HG03064 (cell line): ENCODE data around the gene RMDN3.

Source experiments
- ATAC-seq: cut with Tn5 transposase; IDR thresholded peaks from one replicate; pipeline ENCODE4 v1.9.1; 2021; ENCODE audit warnings: low read depth; ENCODE audit not compliant: unreplicated experiment

The RMDN3 gene

GRCh38 chr15:40696228-40696627, 58.8 kb downstream of the RMDN3 start:
- no peak for ATAC-seq

- peak; percentile 20 for ATAC-seq
Measured at GRCh38 chr15:40695469-40695890, 59.6 kb downstream of the RMDN3 start.

- ATAC-seq: peak; percentile 77
Measured at GRCh38 chr15:40694688-40695468, 60.2 kb downstream of the RMDN3 start, which contains the start of gene RAD51. Gene RAD51 (plus strand): TSS chr15:40695174. CDS start chr15:40698759, 3,585 bp downstream.

- no peak for ATAC-seq
Measured at GRCh38 chr15:40693904-40694687, 61.0 kb downstream of the RMDN3 start.

GRCh38 chr15:40691737-40692136, 63.3 kb downstream of the RMDN3 start:
- ATAC-seq: no peak

- no peak for ATAC-seq
Measured at GRCh38 chr15:40688932-40689799, 65.9 kb downstream of the RMDN3 start.
